GM21360 (cell line): ENCODE data around the gene ZNF600.
"Not testable (repeated sequence)": the region's sequence is repeated elsewhere in the genome, so short reads cannot be mapped to it uniquely, and the experiment has no call there.

ENCODE experiments used
- ATAC-seq: cut with Tn5 transposase; IDR thresholded peaks from one replicate; pipeline ENCODE4 v1.9.1; 2021; ENCODE audit warnings: mild to moderate bottlenecking, moderate library complexity; ENCODE audit not compliant: unreplicated experiment

The ZNF600 gene

DNA sequence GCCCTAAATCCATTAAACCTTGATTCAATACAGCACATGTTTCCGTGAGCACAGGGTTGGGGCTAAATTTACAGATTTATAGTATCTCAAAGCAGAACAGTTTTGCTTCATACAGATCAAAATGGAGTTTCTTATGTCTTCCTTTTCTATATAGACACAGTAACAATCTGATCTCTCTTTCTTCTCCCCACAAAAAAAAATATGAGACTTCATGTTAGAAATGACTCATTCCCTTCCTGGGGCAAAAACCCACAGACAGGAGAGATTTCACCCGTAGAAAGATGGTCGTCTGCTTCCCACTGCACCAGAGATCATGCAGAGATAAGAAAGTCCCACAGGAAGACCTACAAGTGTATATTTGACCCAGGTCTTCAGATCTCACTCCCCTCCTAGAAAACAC is 44.1 kb downstream of the ZNF600 start:
- no peak for ATAC-seq

DNA sequence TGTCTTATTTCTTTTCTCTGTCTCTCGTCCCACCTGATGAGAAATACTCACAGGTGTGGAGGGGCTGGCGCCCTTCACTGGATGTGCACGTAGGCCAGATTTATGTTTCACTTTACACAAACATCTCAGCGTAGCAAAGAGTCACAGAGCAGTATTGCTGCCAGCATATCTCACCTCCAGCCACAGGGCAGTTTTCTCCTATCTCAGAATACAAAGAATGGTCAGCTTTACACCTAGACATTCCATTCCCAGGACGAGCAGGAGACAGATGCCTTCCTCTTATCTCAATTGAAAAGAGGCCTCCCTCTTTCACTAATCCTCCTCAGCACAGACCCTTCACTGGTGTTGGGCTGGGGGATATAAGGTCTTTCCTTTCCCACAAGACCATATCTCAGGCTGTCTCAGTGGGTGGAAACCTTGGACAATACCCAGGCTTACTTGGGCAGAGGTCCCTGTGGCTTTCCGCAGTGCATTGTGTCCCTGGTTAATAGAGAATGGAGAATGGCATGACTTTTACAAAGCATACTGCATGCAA is 44.6 kb downstream of the ZNF600 start:
- ATAC-seq = no peak

DNA sequence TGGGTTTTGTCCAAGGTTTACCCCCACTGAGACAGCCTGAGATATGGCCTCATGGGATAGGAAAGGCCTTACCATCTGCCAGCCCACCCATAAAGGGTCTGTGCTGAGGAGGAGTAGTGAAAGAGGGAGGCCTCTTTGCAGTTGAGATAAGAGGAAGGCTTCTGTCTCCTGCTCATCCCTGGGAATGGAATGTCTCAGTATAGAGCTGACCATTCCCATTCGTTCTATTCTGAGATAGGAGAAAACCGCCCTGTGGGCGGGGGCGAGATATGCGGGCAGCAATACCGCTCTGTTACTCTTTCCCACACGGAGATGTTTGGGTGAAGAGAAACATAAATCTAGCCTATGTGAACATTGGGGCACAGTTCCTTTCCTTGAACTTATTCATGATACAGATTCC is 45.2 kb downstream of the ZNF600 start:
- ATAC-seq = not testable (repeated sequence)

DNA sequence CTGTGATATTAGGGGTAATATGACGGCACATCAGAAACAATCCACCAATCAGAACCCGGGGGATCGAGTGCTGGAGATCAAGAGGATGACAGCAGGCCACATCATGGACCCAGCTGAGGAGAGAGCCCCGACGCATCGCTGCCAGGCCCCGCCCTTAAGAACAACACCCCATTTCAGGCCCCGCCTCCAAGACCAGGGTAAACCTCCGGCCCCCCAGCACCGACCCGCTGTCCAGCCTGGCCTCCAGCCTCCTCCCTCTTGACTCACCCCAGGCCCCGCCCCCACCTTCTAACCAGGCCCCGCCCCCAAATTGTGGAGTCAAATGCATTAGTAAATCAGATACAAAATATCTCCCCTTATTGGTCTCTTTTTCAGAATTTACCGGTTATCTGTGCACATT is 47.0 kb downstream of the ZNF600 start:
- no peak for ATAC-seq

DNA sequence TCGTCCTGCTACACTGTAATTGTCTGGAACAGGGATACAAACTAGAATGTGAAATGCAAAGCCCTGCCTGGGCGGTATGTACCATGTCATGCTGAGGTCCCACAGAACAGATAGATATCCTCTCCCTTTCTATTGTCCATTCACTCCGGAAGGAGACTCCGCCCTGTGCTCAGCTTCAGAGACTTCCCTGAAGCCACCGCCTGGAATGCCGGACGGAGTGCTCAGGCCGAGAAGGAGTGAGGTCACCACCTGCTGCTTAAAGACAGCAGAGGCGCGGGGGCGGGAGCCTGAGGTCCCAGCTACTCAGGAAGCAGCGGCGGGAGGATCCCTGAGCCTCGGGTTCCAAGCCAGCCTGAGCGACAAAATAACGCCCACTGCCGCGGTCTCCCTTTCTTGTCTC is 50.9 kb downstream of the ZNF600 start:
- ATAC-seq = no peak

DNA sequence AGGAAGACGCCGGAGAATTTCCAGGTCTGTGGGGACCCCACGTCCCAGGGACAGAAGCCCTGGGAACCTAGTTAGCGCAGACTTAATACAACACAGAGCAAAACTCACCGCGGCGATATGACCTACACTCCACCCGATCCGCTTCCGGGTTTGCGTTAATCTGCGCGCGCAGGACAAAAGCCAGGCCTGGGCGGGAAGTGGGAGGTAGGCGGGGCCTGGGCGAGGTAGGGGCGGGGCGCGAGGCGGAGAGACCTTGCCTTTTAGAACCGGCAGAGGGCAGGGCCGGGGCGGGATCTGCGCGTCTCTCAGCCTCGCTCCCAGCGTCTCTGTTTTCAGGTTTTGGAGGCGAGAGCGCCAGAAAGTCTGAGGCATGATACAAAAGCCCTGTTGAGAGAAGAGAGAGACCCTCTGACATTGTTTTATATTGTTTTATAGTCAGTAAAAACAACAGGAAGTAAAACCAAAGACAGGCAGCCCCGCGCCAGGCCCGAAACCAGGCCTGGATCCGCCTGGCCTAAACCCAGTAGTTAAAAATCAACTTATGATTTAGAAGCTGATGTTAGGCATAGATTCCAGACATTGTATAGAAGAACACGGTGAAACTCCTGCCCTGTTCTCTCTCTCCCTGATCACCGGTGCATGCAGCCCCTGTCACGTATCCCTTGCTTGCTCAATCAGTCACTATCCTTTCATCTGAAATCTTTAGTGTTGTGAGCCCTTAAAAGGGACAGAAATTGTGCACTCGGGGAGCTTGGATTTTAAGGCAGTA is 51.5 kb downstream of the ZNF600 start, which contains the start of gene ZNF611:
TSS of gene ZNF611 (minus strand) at position 152 of the 769 bp plus-strand sequence. CDS start 19,150 bp downstream, outside the sequence.
- peak; percentile 83 for ATAC-seq

DNA sequence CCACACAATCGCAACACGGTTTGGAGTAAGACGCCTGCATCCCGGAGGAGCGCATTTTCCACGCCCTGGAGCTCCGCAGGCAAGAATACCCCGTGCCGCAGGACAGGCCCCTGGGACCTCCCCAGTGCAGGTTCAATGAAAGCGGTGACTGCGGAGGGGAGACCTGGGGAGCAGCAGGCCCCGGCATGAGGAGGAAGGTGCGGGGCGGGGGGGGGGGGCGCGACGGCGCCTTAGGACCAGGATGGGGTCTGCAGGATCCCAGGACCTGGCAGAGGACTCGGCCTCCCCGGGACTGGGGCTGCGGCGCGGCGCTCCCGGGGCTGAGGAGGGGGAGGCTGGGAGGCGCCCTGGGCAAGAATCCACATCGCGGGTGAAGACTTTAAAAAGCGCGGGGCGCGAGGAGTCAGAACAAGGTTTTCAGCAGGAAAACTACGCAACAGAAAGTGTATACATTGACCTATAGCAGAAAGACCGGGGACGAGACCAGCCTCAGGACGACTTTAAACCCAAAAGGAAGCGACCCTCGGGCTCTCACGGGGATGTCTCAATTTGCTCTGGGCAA is 52.2 kb downstream of the ZNF600 start:
- peak; percentile 32 for ATAC-seq

DNA sequence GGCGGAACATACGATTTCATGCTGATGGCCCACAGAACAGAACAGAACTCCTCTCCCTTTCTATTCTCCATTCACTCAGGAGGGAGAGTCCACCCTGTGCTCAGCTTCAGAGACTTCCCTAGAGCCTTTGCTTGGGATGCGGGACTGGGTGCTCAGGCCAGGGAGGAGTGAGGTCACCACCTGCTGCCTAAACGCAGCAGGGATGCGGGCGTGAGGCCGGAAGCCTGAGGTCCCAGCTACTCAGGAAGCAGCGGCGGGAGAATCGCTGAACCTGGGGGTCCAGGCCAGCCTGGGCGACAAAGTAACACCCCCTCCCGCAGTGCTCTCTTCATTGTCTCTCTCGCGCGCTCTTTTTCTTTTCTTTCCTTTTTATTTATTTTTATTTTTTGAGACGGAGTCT is 60.5 kb downstream of the ZNF600 start:
- not testable (repeated sequence) for ATAC-seq

DNA sequence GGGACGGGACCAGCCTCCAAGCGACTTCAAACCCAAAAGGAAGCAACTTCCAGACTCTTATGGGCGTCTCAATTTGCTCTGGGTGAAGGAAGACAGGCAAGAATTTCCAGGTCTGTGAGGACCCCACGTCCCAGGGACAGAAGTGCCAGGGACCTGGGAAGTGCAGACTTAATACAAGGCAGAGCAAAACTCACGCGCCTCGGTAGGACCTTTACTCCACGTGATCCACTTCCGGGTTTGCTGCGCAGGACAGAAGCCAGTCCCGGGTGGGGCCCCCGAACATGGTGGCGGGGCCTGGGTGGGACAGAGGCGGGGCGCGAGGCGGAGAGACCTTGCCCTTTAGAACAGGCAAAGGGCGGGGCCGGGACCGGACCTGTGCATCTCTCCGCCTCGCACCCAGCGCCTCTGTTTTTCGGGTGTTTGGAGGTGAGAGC is 61.0 kb downstream of the ZNF600 start:
- ATAC-seq = no peak

DNA sequence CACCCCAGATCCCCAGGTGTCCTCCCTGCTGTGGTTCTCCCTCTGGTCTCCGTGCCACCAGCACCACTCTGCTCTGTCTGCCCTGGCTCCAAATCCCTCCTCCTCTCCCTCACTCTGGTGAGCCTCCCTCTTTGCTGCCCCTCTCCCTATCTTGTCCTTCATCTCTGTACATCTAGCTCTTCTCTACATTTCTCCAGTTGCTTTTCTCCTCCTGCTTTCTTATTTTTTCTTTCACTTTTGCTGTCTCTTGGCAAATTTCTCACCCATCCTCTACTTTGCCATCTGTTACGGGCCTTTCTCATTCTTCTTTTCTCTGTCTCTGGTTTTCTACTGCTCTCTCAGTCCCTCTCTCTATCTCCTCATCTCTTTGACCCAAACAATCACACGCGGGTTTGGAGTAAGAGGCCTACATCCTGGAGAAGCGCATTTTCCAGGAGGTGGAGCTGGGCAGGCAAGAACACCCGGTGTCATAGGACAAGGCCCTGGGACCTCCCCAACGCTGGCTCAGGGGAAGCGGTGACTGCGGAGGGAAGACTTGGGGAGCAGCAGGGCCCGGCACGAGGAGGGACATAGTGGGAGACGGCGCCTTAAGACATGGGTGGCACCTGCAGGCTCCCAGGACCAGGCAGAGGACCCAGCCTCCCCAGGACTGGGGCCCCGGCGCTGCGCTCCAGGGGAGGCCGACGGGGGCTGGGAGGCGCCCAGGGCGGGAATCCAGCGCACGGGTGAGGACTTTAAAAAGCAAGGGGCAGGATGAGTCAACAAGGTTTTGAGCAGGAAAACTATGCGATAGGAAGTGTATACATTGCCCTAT is 61.7 kb downstream of the ZNF600 start:
- no peak for ATAC-seq

DNA sequence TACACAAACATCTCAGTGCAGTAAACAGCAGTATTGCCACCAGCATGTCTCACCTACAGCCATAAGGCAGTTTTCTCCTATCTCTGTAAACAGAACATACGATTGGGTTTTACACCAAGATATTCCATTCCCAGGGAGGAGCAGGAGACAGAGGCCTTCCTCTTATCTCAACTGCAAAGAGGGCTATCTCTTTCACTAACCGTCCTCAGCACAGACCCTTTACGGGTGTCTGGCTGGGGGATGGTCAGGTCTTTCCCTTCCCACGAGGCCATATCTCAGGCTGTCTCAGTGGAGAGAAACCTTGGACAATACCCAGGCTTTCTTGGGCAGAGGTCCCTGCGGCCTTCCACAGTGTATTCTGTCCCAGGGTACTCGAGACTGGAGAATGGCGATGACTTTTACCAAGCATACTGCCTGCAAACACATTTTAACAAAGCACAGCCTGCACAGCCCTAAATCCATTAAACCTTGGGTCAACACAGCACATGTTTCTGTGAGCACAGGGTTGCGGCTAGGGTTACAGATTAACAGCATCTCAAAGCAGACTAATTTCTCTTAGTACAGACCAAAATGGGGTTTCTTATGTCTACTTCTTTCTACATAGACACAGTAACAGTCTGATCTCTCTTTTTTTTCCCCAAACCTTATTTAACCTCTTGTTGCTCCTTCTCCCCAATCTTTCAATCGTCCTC is 62.5 kb downstream of the ZNF600 start:
- not testable (repeated sequence) for ATAC-seq

DNA sequence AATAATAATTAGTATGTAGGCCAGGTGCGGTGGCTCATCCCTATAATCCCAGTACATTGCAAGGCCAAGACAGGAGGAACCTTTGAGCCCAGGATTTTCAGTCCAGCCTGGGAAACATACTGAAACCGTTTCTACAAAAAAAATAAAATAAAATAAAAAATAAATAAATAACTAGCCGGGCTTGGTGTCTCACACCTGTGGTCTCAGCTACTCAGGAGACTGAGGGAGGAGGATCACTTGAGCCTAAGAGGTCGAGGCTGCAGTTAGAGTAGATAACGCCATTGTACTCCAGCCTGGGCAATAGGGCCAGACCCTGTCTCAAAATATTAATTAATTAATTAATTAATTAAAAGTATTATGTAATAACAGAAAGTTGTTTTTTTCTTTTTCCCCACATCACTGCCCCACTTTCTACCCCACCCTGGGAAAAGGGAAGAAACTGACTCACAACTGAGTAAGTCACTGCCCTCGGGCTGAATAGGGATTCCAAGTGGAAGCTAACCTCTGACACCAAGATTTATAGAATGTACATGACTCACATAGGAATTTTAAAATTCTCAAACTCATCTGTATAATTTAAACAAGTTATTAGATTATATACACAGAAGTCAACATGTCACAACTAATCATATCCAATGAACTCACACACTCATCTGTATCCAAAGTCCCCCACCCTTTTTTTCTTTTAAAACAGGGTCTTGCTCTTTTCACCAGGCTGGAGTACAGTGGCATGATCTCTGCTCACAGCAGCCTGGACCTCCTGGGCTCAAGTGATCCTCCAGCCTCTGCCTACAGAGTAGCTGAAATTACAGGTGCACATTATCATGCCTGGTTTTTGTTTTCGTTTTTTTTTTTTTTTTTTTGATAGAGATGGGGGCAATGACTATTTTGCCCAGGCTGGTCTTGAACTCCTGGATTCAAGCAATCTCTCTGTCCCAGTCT is 64.3 kb downstream of the ZNF600 start:
- ATAC-seq = no peak

DNA sequence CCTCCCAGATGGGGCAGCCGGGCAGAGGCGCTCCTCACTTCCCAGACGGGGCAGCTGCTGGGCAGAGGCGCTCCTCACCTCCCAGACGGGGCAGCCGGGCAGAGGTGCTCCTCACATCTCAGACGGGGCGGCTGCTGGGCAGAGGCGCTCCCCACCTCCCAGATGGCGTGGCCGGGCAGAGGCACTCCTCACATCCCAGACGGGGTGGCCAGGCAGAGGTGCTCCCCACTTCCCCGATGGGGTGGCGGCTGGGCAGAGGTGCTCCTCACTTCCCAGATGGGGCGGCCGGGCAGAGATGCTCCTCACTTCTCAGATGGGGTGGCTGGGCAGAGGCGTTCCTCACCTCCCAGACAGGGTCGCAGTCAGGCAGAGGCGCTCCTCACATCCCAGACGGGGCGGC is 66.0 kb downstream of the ZNF600 start:
- not testable (repeated sequence) for ATAC-seq

DNA sequence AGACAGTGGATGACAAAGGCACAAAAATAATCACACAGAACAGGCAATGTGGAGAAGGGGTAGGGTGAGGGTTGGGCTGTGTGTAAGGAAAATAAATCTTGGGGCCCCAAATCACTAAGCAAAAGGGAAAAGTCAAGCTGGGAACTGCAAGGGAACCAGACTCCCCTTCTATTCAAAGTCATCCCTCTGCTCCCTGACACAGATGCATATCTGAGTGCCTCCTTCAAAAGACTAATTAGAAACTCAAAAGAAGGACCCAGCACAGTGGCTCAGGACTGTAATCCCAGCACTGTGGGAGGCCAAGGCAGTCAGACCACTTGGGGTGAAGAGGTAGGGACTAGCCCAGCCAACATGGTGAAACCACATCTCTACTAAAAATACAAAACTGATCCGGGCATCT is 70.1 kb downstream of the ZNF600 start:
- no peak for ATAC-seq

DNA sequence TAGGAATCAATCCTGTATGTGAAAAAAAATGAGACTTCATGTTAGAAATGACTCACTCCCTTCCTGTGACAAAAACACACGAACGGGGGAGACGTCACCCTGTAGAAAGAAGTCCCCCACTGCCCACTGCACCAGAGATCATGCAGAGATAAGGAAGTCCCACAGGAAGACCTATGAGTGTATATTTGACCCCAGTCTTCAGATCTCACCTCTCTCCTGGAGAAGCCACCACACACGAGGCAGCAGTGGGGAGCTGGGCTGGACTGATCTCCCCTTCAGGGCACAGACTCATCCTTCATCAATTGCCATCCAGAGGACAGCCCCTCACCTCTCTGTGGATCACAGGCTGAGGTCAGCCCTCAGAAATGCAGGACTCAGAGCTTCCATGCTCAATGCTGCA is 70.7 kb downstream of the ZNF600 start:
- ATAC-seq = not testable (repeated sequence)

DNA sequence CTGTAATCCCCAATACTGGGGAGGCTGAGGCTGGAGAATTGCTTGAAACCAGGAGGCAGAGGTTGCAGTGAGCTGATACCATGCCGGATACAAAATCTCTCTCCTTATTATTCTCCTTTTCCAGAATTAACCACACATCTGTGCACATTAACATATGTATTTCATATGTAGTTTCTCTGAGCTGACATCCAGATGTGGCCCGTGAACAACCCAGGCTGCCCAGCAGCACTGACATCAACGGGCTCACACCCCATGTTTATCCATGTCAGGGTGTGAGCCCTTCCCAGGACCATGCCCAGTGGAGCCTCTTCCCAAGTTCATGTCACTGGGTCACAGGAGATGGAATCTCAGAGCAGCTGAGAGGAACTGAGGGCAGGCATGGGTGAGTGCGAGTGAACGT is 71.3 kb downstream of the ZNF600 start:
- not testable (repeated sequence) for ATAC-seq
